MCF 10A (cell line): ENCODE data around the gene MAGEB17. TPM values are rescaled to one million over a fixed set of nuclear protein-coding genes. Genes with fewer than 3 reads are reported as not detected.

Experiments used
- BruUV-seq: library from RNA; stranded (reverse); fragments of 400-500 nt; replicated peaks from 2 replicates; lab custom pipeline; 2021; lab: Mats Ljungman, UMichigan
- CTCF ChIA-PET: fragments of 300-600 bp; sonication (Branson Sonifier 250); formaldehyde crosslinking; extraction: SDS; loops from one replicate; lab custom pipeline; 2021; ENCODE audit warnings: antibody characterized with exemption, inconsistent platforms; lab: Yijun Ruan, JAX
- POLR2A ChIA-PET: fragments of 300-600, 350-650 bp; sonication (Branson Sonifier 250); formaldehyde crosslinking; extraction: SDS; loops from one replicate; lab custom pipeline; 2020; ENCODE audit warnings: antibody characterized with exemption, inconsistent platforms; lab: Yijun Ruan, JAX
- DNase-seq: peaks from one replicate; pipeline ENCODE4 v3.0.0-alpha.2; 2018; ENCODE audit not compliant: unreplicated experiment
- H3K27ac Mint-ChIP-seq: one replicate; pipeline ENCODE4 v1.8.0; 2022; ENCODE audit warnings: mild to moderate bottlenecking, low read depth, mixed read lengths; ENCODE audit not compliant: unreplicated experiment
- H3K27me3 Mint-ChIP-seq: one replicate; pipeline ENCODE4 v1.8.0; 2022; ENCODE audit warnings: mixed read lengths; ENCODE audit not compliant: insufficient read depth, unreplicated experiment
- H3K36me3 Mint-ChIP-seq: one replicate; pipeline ENCODE4 v1.8.0; 2022; ENCODE audit warnings: mild to moderate bottlenecking, moderate library complexity, mixed read lengths; ENCODE audit not compliant: insufficient read depth, unreplicated experiment
- H3K4me1 Mint-ChIP-seq: one replicate; pipeline ENCODE4 v1.8.0; 2022; ENCODE audit warnings: mixed read lengths; ENCODE audit not compliant: insufficient read depth, unreplicated experiment
- H3K4me3 Mint-ChIP-seq: one replicate; pipeline ENCODE4 v1.8.0; 2022; ENCODE audit warnings: mild to moderate bottlenecking, moderate library complexity, mixed read lengths; ENCODE audit not compliant: unreplicated experiment
- H3K9me3 Mint-ChIP-seq: one replicate; pipeline ENCODE4 v1.8.0; 2022; ENCODE audit warnings: mixed read lengths; ENCODE audit not compliant: unreplicated experiment
- intact Hi-C: fragments of 100-400 bp; cut with micrococcal nuclease; formaldehyde crosslinking; loops from 2 replicates; pipeline ENCODE4 v1.14.1; 2022
- total RNA-seq: library from RNA; stranded (reverse); gene quantifications from 2 replicates; pipeline ENCODE4 v1.2.3, GENCODE V29; 2022
- TF ChIP-seq, protein P1 (sequence below): fragments of 200-600 bp; IDR thresholded peaks from one replicate; pipeline ENCODE4 v1.8.0; 2022; ENCODE audit warnings: antibody characterized with exemption, mild to moderate bottlenecking; ENCODE audit not compliant: unreplicated experiment

MAGEB17 gene
- total RNA-seq, 1 experiment from 2014 or later: not detected

DNA sequence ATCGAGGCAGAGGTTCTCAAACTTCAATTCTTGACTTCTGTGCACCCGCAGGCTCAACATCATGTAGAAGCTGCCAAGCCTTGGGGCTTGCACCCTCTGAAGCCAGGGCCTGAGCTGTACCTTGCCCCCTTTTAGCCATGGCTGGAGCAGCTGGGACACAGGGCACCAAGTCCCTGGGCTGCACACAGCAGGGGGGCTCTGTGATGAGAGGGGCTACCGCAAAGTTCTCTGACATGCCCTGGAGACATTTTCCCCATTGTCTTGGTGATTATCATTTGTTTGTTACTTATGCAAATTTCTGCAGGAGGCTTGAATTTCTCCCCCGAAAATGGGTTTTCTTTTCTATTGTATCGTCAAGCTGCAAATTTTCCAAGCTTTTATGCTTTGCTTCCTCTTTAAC lies 4.9 kb upstream of the MAGEB17 start:
- no peak for DNase-seq
- POLR2A ChIA-PET: no interaction called here
- Mint-ChIP-seq H3K9me3 (no peaks in the 10 kb centered on the region), H3K27me3 (peaks cover 34% of the 10 kb centered on the region), H3K36me3 (no peaks in the 10 kb centered on the region), H3K4me1 (no peaks in the 10 kb centered on the region), H3K27ac (no peak overlapping the region), H3K4me3 (no peak overlapping the region)
- CTCF ChIA-PET: interaction anchor here (0.6 to 0.9 kb wide), 3 partner anchors 12 to 195 kb away, joined by 3 to 4 read pairs (median 3); no protein-coding TSS in a partner anchor
- no TSS peak for BruUV-seq
- TF ChIP-seq, protein P1, sequence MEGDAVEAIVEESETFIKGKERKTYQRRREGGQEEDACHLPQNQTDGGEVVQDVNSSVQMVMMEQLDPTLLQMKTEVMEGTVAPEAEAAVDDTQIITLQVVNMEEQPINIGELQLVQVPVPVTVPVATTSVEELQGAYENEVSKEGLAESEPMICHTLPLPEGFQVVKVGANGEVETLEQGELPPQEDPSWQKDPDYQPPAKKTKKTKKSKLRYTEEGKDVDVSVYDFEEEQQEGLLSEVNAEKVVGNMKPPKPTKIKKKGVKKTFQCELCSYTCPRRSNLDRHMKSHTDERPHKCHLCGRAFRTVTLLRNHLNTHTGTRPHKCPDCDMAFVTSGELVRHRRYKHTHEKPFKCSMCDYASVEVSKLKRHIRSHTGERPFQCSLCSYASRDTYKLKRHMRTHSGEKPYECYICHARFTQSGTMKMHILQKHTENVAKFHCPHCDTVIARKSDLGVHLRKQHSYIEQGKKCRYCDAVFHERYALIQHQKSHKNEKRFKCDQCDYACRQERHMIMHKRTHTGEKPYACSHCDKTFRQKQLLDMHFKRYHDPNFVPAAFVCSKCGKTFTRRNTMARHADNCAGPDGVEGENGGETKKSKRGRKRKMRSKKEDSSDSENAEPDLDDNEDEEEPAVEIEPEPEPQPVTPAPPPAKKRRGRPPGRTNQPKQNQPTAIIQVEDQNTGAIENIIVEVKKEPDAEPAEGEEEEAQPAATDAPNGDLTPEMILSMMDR: no peak
- intact Hi-C loops: no loop called here

DNA sequence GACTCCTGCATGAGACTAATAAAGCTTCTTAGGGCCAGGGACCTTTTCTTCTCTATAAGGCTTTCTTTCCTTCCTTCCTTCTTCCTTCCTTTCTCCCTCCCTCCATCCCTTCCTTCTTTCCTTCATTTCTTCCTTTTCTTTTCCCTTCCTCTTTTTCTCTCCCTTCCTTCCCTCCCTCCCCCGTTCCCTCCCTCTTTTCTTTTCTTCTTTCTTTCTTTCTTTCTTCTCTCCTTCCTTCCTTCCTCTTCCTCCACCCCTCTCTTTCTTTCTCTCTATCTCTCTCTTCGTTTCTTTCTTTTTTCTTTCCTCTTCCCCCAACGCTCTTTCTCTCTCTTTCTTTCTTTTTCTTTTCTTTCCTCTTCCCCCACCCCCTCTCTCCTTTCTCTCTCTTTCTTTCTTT lies 2.5 kb upstream of the MAGEB17 start:
- DNase-seq: no peak
- ChIA-PET CTCF (interaction anchor here (0.6 kb wide), 1 partner anchor 228 kb away, joined by 9 read pairs; no protein-coding TSS in a partner anchor), POLR2A (interaction anchor here (0.6 kb wide), 1 partner anchor 555 kb away, joined by 3 read pairs; the partner anchor contains the start of gene SYAP1)
- Mint-ChIP-seq H3K4me1 (no peaks in the 10 kb centered on the region), H3K4me3 (no peak overlapping the region), H3K27me3 (peaks cover 26% of the 10 kb centered on the region), H3K36me3 (no peaks in the 10 kb centered on the region), H3K9me3 (no peaks in the 10 kb centered on the region), H3K27ac (no peak overlapping the region)
- TF ChIP-seq, protein P1: no peak
- intact Hi-C loops: no loop called here
- no TSS peak for BruUV-seq

DNA sequence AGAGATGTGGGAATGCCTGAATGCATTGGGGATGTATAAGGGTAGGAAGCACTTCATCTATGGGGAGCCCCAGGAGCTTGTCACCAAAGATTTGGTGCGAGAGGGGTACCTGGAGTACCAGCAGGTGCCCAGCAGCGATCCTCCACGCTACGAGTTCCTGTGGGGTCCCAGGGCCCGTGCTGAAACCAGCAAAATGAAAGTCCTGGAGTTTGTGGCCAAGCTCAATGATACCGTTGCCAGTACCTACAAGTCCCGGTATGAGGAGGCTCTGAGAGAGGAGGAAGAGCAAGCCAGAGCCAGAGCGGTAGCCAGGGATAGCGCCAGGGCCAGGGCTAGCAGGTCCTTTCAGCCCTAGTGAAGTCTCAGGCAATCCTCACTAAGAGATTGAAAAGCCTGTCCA lies 3.8 kb downstream of the MAGEB17 start:
- BruUV-seq: no TSS peak
- intact Hi-C loops: no loop called here
- no peak overlapping the region for H3K27ac Mint-ChIP-seq
- no peak overlapping the region for H3K4me3 Mint-ChIP-seq
- H3K4me1 Mint-ChIP-seq: no peaks in the 10 kb centered on the region
- H3K9me3 Mint-ChIP-seq: no peaks in the 10 kb centered on the region
- TF ChIP-seq, protein P1: no peak
- POLR2A ChIA-PET: no interaction called here
- peaks cover 6% of the 10 kb centered on the region for H3K36me3 Mint-ChIP-seq
- DNase-seq: no peak
- peaks cover 13% of the 10 kb centered on the region for H3K27me3 Mint-ChIP-seq
- CTCF ChIA-PET: no interaction called here

DNA sequence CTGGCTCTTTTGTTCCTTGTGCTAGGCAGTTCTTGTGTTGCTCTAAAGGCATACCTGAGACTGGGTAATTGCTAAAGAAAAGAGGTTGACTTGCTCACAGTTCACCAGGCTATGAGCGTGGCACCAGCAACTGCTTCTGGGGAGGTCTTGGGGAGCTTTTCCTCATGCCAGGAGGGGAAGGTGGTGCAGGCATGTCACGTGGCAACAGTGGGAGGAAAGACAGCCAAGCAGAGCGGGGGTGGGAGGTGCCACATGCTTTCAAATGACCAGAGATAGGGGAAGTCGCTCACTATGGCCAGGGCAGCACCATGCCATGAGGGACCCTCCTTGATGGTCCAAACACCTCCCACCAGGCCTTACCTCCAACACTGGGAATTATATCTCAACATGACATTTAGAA lies 4.7 kb downstream of the MAGEB17 start:
- H3K9me3 Mint-ChIP-seq: no peaks in the 10 kb centered on the region
- CTCF ChIA-PET: no interaction called here
- DNase-seq: no peak
- POLR2A ChIA-PET: no interaction called here
- no peak overlapping the region for H3K27ac Mint-ChIP-seq
- intact Hi-C loops: no loop called here
- BruUV-seq: no TSS peak
- H3K4me1 Mint-ChIP-seq: no peaks in the 10 kb centered on the region
- no peak overlapping the region for H3K4me3 Mint-ChIP-seq
- TF ChIP-seq, protein P1: no peak
- H3K36me3 Mint-ChIP-seq: peaks cover 6% of the 10 kb centered on the region
- H3K27me3 Mint-ChIP-seq: peaks cover 13% of the 10 kb centered on the region
